GM13977 (cell line): Measurements from ENCODE around the gene HSF5.

Experiments
- DNase-seq: peaks from one replicate; pipeline ENCODE4 v3.0.0; 2012; ENCODE audit warnings: low spot score
- in situ Hi-C: fragments of 300-500 bp; cut with MboI; formaldehyde crosslinking; loops from one replicate; pipeline ENCODE4 v1.12.0; 2022; ENCODE audit warnings: low sequenced_read_pairs, low pct_unique_long_range_greater_than_20kb, mixed read lengths, inconsistent platforms; ENCODE audit not compliant: unreplicated experiment
- TF ChIP-seq, protein P1 (sequence below): IDR thresholded peaks from 2 replicates; pipeline ENCODE4 v1.5.1; 2012; ENCODE audit warnings: mild to moderate bottlenecking, control low read depth; ENCODE audit not compliant: insufficient read depth; ENCODE audit errors: extremely low read depth, missing control alignments

The HSF5 gene

DNA sequence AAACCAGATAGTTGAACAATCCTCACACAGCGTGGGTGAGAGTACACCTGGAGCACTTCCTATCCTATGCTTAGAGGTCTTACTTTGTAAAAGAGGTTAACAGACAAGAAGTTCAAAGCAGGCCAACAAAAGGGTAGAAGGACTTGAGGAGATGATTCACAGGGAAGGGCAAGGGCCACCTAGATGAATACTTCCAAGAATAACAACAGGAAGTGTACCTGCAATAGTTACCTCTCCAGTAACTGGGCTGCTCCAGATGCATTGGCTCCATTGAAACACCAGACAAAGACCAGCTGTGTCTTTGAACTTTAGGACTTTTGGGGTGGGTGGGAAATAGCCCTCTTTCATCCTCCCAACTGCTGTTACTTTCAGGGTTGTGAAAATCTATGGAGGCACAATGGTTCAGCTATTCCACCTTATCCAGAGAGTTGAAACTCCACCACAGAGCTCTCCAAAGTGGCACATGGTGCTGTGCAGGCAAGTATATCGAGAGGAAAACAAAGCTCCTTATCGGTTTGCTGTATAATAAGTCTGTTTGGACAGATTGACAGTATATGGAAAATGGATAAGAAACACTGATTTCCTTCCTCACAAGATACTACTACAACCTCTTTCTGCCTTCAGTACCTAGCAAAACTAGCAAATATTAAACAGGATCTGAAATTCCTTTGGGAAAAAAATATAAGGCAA lies 93.5 kb downstream of the HSF5 start:
- no peak for DNase-seq
- in situ Hi-C loops: no loop called here
- TF ChIP-seq, protein P1, sequence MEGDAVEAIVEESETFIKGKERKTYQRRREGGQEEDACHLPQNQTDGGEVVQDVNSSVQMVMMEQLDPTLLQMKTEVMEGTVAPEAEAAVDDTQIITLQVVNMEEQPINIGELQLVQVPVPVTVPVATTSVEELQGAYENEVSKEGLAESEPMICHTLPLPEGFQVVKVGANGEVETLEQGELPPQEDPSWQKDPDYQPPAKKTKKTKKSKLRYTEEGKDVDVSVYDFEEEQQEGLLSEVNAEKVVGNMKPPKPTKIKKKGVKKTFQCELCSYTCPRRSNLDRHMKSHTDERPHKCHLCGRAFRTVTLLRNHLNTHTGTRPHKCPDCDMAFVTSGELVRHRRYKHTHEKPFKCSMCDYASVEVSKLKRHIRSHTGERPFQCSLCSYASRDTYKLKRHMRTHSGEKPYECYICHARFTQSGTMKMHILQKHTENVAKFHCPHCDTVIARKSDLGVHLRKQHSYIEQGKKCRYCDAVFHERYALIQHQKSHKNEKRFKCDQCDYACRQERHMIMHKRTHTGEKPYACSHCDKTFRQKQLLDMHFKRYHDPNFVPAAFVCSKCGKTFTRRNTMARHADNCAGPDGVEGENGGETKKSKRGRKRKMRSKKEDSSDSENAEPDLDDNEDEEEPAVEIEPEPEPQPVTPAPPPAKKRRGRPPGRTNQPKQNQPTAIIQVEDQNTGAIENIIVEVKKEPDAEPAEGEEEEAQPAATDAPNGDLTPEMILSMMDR: no peak

DNA sequence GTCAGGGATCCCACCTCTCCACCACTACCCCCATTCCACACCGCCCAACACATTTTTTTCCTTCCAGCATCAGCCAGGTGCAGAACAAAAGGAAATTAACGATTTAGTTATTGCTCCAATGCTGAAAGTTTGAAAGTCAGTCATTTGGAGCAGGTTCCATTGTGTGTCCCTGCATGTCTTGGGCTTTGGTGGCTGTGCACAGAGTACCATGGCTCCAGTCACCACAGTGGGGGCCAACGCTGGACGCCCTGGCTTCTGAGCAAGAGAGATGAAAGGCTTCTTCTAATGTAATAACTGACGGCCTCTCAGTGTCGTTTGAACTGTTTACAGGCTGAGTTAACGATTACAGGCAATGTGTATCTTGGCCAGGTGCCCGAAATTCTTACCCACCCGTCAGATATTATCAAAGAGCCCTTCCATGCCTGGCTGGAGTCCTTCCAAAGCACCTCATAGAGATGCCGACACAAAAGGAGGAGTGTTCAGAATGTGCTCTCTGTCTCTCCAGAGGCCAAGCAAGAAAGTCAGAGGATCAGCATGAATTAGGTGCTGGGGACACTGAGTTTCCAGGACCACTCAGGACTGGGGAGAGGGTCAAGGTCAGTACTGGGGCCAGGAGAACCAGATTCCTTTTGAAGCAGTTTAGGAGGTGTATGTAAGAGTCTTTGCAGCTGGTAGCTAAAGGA lies 96.8 kb downstream of the HSF5 start:
- TF ChIP-seq, protein P1: no peak
- in situ Hi-C loops: no loop called here
- DNase-seq: no peak

DNA sequence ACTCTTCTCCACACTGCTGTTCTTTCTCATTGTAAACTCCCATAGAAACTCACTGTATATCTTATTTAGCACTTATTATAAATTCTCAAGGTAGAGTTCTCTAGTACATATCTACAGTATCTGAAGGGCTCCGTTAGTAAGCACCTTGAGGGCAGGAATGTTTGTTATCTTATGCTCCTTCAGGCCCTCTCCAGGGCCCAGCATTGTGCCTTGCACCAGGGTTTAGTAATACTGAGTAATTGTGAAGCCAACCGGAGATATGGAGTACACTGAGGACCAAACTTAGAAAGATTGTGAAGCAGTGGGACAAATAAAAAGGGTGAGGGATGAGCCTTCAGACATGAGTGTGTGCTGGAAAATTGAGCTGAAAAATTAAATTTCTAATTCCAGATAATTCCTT lies 97.3 kb downstream of the HSF5 start:
- no peak for DNase-seq
- TF ChIP-seq, protein P1: no peak
- in situ Hi-C loops: no loop called here

DNA sequence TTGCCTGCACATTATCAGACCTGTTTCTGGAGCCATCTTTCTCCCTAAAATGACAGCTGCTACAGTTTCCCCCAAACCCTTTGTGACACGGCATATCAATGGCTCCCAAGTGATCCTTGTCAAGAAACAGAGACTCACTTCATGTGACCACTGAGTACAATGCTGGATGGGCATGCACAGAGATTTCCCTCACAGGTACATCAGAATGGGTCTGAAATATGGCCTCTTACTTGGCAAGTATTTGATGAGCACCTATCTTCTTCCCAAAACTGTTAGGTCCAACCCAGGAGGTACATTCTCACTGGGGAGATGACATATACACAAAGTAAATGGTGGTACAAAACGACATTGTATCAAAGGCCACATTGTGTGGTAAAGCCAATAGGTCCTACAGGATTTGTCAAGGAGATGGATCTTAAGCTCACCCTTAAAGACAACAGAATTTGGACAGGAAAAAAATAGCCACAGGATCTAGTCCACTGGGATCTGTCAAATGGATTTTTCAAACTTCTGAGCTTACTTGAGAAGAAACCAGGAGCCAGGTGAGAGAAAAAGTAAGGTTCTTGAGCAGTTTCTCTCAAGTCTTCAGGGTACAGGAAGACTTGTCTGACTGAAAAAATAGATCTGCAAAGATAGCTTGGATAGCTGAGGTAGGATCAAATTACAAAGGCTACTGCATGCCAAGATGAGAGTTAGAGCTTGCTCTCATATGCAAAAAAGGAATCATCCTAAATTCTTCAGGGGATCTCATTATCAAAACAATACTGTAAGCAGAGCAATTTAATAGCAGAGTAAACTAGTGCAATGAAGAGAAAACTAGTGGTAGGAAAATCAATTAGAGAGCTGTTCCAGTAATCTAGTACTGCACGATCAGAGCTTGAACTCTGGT lies 99.7 kb downstream of the HSF5 start:
- no peak for DNase-seq
- in situ Hi-C loops: no loop called here
- TF ChIP-seq, protein P1: no peak

DNA sequence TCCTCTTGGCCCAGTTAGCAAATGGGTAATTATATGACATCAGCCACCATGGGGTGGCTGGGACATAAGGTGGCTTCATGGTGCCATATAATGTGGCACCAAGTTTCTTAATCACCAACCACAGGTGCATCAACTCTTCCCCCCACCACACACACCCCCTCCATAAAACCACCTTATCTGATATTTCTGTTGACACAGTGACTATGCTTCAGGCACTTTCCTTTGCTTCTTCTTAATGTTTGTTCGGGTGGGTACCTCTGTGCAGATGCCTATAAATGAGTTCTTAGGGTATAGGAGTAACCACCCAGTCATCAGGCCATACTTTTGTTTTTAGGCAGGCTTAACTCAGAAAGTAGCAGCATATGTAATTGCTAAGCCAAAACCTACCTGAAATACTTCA lies 100.4 kb downstream of the HSF5 start:
- TF ChIP-seq, protein P1: no peak
- no peak for DNase-seq
- in situ Hi-C loops: no loop called here

DNA sequence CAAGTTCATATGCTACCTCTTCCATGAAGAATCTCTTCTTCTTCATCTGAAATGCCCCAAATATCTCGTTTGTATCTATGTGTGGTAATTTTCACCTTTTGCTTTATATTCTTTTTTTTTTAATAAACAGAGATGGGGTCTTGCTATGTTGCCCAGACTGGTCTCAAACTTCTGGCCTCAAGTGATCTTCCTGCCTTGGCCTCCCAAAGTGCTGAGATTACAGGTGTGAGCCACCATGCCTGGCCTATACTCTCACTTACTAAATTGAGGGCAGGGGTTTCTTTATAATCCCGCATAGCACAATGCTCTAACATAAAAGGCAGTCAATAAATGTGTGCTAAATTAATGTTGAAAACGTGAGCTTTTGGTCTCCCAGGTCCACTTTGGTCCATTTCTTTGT lies 101.5 kb downstream of the HSF5 start:
- in situ Hi-C loops: no loop called here
- TF ChIP-seq, protein P1: no peak
- DNase-seq: no peak
